Measurements from ENCODE around the gene CARD14.

Gene CARD14

GRCh38 chr17:80141463-80142165 is 28.2 kb upstream of the CARD14 start:
- no peak for DNase-seq (ENCODE audit: extremely low read depth, low read depth)
- no peak for TF ChIP-seq CTCF (IDR thresholded peaks at IDR 0.05; ENCODE audit: low read depth, low read length)

- no peak for DNase-seq (ENCODE audit: extremely low read depth, low read depth)
Measured at GRCh38 chr17:80142929-80143328, 26.9 kb upstream of the CARD14 start.

DNA sequence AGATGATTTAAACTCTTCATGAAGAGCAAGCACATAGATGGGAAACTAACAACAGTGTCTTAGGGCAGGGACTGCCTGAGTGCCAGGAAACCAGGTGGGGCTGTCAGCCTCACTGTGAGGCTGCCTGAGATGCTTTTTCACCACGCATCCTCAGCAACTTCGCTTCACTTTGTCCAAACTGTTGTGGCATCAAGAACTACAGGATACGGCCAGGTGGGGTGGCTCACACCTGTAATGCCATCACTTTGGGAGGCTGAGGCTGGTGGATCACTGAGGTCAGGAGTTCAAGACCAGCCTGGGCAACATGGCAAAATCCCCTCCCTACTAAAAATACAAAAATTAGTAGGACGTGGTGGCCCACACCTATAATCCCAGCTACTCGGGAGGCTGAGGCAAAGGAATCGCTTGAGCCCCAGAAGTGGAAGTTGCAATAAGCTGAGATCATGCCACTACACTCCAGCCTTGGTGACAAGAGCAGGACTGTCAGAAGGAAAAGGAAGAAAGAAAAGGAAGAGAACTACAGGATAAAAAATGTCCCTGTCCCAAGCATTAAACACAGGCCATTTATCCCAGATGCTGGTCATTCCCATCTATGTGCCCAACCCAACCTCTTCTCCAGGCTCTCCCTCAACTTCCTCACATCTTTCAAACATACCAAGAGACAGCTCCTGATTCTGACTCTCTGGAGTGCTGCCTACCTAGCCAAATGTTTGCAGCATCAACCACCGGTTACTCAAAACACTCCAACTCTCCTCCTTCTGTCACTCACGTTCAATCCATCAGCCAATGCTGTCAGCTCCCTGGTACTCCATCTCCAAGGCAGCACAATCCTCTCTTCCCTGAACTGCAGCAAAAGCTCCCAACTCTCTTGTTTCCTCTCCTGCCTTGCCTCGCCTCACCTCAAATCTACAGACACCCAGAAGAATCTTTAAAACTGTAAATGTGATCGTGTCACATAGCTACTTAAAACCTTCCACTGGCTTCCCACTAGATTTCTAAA is 24.5 kb upstream of the CARD14 start:
- DNase-seq (ENCODE audit: extremely low read depth, low read depth): no peak
- no peak for TF ChIP-seq CTCF (IDR thresholded peaks at IDR 0.05; ENCODE audit: low read depth, low read length)

More at GRCh38 chr17:80142929-80143328, 26.9 kb upstream of the CARD14 start:
- TF ChIP-seq CTCF (IDR thresholded peaks at IDR 0.05; ENCODE audit: low read depth, low read length): no peak

GRCh38 chr17:80146121-80147034 is 23.5 kb upstream of the CARD14 start:
- no peak for TF ChIP-seq CTCF (IDR thresholded peaks at IDR 0.05; ENCODE audit: low read depth, low read length)
- no peak for DNase-seq (ENCODE audit: extremely low read depth, low read depth)

DNA sequence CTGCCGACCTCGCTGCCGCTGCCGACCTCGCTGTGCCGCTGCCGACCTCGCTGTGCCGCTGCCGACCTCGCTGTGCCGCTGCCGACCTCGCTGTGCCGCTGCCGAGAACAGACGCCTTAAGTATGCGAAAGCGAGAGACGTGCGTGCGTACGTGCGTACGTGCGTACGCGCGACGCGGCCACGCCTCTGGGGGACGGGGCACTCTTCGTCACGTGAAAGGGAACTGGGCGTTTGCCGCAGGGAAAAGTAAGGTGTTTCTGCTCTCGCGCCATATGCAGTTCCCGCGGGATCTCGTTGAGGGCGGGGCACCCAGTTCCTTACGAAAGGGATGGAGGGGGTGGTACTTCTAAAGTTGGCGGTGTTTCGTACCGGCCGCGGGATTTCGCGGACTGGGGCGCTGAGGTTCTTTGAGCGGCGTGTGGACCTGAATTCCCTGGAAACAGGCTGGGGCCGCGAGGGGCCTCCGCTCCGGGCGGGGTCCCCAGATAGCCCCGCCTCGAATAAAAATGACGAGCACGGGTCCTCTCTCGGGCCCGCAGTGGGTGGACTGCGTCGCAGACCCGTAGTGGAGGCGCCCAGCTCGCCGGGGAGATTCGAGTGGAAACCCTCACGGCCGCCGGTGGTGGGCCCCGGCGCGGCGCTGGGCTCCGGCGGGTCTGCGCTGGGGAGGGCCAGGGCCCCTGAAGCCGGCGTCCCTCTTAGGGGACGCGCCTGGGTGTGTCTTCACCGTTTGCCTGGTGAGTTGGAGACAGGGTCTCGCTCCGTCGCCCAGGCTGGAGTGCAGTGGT is 22.6 kb upstream of the CARD14 start, which contains the start of gene EIF4A3:
EIF4A3 (minus strand) TSS at position 94 of the 788 bp plus-strand sequence. CDS start 167 bp downstream, outside the sequence.
- peak; percentile 99 for DNase-seq (ENCODE audit: extremely low read depth, low read depth)

More for the DNA sequence above, 22.6 kb upstream of the CARD14 start, which contains the start of gene EIF4A3:
- TF ChIP-seq CTCF (IDR thresholded peaks at IDR 0.05; ENCODE audit: low read depth, low read length): no peak

Data from AG09319 (cell line).